Measurements from ENCODE around the gene PITPNM1. TPM values are rescaled to one million over a fixed set of nuclear protein-coding genes. Genes with fewer than 3 reads are reported as not detected.

The PITPNM1 gene
- polyA plus RNA-seq, 1 donor (not counting 4 experiments of a cell fraction or from before 2014, with no cell fraction given), result 15.9 TPM

DNA sequence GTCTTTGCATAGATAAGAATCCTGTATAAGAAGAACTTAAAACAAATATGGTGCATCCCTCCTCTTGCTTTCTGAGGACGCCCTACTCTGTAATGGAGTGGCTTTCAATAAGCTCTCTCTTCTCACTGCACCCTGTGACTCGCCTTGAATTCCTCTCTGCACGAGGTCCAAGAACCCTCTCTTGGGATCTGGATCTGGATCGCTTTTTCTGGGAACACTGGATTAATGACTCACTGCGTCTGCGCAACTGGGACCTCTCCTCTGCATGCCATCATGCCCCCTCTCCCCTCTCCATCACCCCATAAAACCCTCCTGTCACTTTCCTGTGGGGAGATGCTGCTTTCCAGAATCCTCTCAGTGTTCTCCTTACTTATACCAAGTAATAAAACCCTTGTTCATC, 33.1 kb upstream of the PITPNM1 start:
- H3K27ac ChIP-seq (ENCODE audit: control insufficient read depth, insufficient read depth, low read length), result no peak overlapping the region
- H3K79me2 ChIP-seq (ENCODE audit: control insufficient read depth, insufficient read depth, low read length), result no peaks in the 10 kb centered on the region
- dilution Hi-C loops (cut with MboI; ENCODE audit: extremely low pct_ligation_motif_present, low sequenced_read_pairs), result no loop called here
- H3K9me3 ChIP-seq (ENCODE audit: control insufficient read depth, low read depth, low read length), result peaks cover 8% of the 10 kb centered on the region
- no peak overlapping the region for H3K4me3 ChIP-seq (ENCODE audit: control insufficient read depth in 2 of 3, extremely low read depth in 1 of 3, insufficient read depth in 2 of 3, low read depth in 1 of 3, low read length in 3 of 3)
- no peak overlapping the region for H2AFZ ChIP-seq (ENCODE audit: control insufficient read depth, low read length)
- no peak overlapping the region for H3K9ac ChIP-seq (ENCODE audit: control insufficient read depth, extremely low read depth, insufficient read depth, low read length)
- no peaks in the 10 kb centered on the region for H3K27me3 ChIP-seq (ENCODE audit: control insufficient read depth, extremely low read depth, insufficient read depth, low read length)
- FAIRE-seq (no peak), DNase-seq (ENCODE audit: low read depth, low spot score) (no peak)
- H3K36me3 ChIP-seq (ENCODE audit: control insufficient read depth in 2 of 2, extremely low read depth in 1 of 2, insufficient read depth in 2 of 2, low read length in 2 of 2), result no peaks in the 10 kb centered on the region
- H3K4me2 ChIP-seq (ENCODE audit: control insufficient read depth, extremely low read depth, insufficient read depth, low read depth, low read length), result no peak overlapping the region
- no peaks in the 10 kb centered on the region for H3K9me1 ChIP-seq (ENCODE audit: control insufficient read depth, extremely low read depth, insufficient read depth, low read length)
- TF ChIP-seq, protein P1, sequence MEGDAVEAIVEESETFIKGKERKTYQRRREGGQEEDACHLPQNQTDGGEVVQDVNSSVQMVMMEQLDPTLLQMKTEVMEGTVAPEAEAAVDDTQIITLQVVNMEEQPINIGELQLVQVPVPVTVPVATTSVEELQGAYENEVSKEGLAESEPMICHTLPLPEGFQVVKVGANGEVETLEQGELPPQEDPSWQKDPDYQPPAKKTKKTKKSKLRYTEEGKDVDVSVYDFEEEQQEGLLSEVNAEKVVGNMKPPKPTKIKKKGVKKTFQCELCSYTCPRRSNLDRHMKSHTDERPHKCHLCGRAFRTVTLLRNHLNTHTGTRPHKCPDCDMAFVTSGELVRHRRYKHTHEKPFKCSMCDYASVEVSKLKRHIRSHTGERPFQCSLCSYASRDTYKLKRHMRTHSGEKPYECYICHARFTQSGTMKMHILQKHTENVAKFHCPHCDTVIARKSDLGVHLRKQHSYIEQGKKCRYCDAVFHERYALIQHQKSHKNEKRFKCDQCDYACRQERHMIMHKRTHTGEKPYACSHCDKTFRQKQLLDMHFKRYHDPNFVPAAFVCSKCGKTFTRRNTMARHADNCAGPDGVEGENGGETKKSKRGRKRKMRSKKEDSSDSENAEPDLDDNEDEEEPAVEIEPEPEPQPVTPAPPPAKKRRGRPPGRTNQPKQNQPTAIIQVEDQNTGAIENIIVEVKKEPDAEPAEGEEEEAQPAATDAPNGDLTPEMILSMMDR (optimal IDR thresholded peaks at IDR 0.05 in 1 of 3, IDR thresholded peaks at IDR 0.05 in 1 of 3, conservative IDR thresholded peaks at IDR 0.05 in 1 of 3; ENCODE audit: extremely low read depth in 1 of 3, insufficient read depth in 2 of 3, low read length in 3 of 3), result no peak
- TF ChIP-seq EZH2 (IDR thresholded peaks at IDR 0.05; ENCODE audit: low read length), result no peak
- H3K4me1 ChIP-seq (ENCODE audit: control insufficient read depth, extremely low read depth, insufficient read depth, low read length), result no peaks in the 10 kb centered on the region
- H4K20me1 ChIP-seq (ENCODE audit: control insufficient read depth, extremely low read depth, insufficient read depth, low read length), result no peaks in the 10 kb centered on the region

DNA sequence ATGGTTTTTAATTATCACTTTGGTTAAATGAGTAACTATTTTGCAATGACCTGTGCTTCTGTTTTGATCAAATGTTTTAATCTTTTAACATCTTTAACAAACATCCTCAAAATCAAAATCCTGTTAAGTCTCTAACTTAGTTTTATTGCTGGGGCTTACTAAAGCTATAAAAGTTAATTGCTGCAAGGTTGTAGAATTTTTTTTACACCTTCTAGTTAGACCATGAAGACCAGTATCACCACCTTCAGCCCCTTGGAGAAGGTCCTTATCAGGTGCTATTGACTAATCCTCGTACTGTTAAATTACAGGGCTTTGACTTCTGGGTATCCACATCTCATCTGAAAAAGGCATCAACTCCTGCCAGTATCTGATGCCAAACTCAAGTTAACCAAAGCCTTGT, 30.4 kb upstream of the PITPNM1 start:
- H3K36me3 ChIP-seq (ENCODE audit: control insufficient read depth in 2 of 2, extremely low read depth in 1 of 2, insufficient read depth in 2 of 2, low read length in 2 of 2), result no peaks in the 10 kb centered on the region
- peaks cover 9% of the 10 kb centered on the region for H3K9me3 ChIP-seq (ENCODE audit: control insufficient read depth, low read depth, low read length)
- dilution Hi-C loops (cut with MboI; ENCODE audit: extremely low pct_ligation_motif_present, low sequenced_read_pairs), result no loop called here
- H3K9me1 ChIP-seq (ENCODE audit: control insufficient read depth, extremely low read depth, insufficient read depth, low read length), result no peaks in the 10 kb centered on the region
- no peaks in the 10 kb centered on the region for H4K20me1 ChIP-seq (ENCODE audit: control insufficient read depth, extremely low read depth, insufficient read depth, low read length)
- H3K9ac ChIP-seq (ENCODE audit: control insufficient read depth, extremely low read depth, insufficient read depth, low read length), result no peak overlapping the region
- H3K4me2 ChIP-seq (ENCODE audit: control insufficient read depth, extremely low read depth, insufficient read depth, low read depth, low read length), result no peak overlapping the region
- no peak overlapping the region for H3K4me3 ChIP-seq (ENCODE audit: control insufficient read depth in 2 of 3, extremely low read depth in 1 of 3, insufficient read depth in 2 of 3, low read depth in 1 of 3, low read length in 3 of 3)
- no peak overlapping the region for H2AFZ ChIP-seq (ENCODE audit: control insufficient read depth, low read length)
- DNase-seq (ENCODE audit: low read depth, low spot score) (no peak), FAIRE-seq (no peak)
- no peaks in the 10 kb centered on the region for H3K4me1 ChIP-seq (ENCODE audit: control insufficient read depth, extremely low read depth, insufficient read depth, low read length)
- TF ChIP-seq, protein P1 (optimal IDR thresholded peaks at IDR 0.05 in 1 of 3, IDR thresholded peaks at IDR 0.05 in 1 of 3, conservative IDR thresholded peaks at IDR 0.05 in 1 of 3; ENCODE audit: extremely low read depth in 1 of 3, insufficient read depth in 2 of 3, low read length in 3 of 3), result no peak
- no peak for TF ChIP-seq EZH2 (IDR thresholded peaks at IDR 0.05; ENCODE audit: low read length)
- H3K79me2 ChIP-seq (ENCODE audit: control insufficient read depth, insufficient read depth, low read length), result no peaks in the 10 kb centered on the region
- no peak overlapping the region for H3K27ac ChIP-seq (ENCODE audit: control insufficient read depth, insufficient read depth, low read length)
- no peaks in the 10 kb centered on the region for H3K27me3 ChIP-seq (ENCODE audit: control insufficient read depth, extremely low read depth, insufficient read depth, low read length)
